HG03159 (cell line): ENCODE data around the gene PNKD.

Experiments
- ATAC-seq: cut with Tn5 transposase; IDR thresholded peaks from one replicate; pipeline ENCODE4 v1.9.1; 2021; ENCODE audit warnings: mild to moderate bottlenecking, moderate library complexity; ENCODE audit not compliant: unreplicated experiment

Gene PNKD

DNA sequence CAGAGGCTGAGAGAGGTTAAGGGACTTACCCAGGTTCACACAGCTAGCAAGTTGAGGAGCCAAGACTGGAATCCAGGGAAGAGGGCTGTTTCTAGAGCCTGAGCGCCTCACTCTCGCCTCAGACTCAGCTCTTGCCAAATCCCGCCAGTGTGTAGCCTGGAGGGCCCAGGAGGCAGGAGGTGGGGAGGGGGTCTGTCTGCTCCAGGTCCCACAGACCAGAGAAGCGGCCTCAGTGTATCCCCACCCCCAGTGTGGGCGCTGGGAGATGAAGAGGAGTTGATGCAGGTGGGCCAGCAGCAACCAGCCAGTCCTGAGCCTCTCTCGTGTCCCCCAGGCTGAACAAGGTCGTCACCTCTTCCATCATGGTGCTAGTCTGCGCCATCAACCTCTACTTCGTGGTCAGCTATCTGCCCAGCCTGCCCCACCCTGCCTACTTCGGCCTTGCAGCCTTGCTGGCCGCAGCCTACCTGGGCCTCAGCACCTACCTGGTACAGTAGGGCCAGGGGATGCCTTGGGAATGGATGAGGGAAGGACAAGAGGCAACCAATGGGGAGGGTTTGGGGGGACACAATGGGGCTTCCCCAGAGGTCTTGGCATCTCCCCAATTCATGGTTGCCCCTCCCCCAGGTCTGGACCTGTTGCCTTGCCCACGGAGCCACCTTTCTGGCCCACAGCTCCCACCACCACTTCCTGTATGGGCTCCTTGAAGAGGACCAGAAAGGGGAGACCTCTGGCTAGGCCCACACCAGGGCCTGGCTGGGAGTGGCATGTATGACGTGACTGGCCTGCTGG, 124.2 kb downstream of the PNKD start:
- no peak for ATAC-seq

DNA sequence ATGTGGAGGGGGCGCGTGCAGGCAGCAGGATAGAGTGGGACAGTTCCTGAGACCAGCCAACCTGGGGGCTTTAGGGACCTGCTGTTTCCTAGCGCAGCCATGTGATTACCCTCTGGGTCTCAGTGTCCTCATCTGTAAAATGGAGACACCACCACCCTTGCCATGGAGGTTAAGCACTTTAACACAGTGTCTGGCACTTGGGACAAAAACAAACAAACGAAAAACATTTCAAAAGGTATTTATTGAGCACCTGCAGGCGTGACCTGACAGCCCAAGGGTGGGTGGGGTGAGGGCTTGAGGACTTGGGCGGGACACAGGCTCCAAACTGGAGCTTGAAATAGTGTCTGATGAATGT, 124.7 kb downstream of the PNKD start:
- ATAC-seq = no peak

DNA sequence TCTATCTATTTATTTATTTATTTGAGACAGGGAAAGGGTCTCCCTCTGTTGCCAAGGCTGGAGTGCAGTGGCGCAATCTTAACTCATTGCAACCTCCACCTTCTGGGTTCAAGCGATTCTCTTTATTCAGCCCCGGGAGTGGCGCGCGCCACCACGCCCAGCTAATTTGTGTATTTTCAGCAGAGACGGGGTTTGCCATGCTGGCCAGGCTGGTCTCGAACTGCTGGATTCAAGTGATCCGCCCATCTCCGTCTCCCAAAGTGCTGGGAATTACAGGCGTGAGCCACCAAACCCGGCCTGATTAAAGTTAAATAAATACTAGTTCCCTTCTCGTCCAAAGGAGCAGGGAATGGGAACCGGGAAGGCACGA, 125.1 kb downstream of the PNKD start:
- no peak for ATAC-seq

DNA sequence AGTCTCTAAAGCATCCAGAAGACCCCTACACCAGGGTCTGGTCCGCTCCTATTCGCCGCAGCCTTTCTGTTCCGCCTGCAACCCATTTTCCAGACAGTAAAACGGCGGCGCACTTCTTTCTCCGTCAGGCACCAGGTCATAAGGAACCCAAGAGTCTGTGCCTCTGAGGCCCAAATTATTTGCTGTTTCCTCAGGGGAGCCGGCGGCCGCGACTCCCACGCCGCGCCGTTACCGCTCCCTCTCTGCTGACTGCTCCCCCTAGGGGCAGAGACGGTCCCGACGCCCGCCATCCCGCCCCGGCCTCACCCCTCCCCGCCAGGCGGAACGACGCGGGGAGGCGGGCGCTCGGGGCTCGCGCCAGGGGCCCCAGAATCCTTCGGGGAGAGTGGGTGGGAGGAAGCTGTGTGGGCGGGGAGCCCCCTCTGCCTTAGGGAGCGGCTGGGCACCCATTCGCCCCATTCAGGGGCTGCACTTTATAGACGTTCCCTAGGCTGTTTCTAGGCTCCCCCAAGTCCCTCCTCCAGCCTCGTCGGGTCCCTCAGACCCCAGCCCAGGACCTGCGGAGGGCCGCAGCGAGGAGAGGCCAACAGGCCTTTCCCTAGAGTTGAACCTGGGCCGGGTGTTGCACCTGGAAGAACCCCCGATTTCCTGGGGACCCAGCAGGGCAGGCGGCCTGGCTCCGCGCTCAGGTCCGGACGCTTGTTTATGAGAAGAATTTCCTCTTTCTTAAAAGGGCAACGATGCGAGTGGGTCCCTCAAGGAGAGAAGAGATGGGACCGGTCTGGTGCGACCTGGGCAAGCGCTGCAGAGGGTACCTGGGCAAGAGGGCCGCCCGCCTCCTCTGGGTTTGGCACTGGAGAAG, 125.7 kb downstream of the PNKD start:
- peak; percentile 47 for ATAC-seq
